ENCODE data around the gene ZAR1L. TPM values are rescaled to one million over a fixed set of nuclear protein-coding genes. Genes with fewer than 3 reads are reported as not detected.

Gene ZAR1L
- total and polyA plus RNA-seq, 4 donors: not detected

- Histone ChIP-seq H3K27ac (ENCODE audit: low read depth in 1 of 2, low read length in 2 of 2) (no peak overlapping the region), H3K4me1 (ENCODE audit: control insufficient read depth in 4 of 4, insufficient read depth in 4 of 4, low read length in 3 of 4) (peaks cover 3 to 22% (median 7%) of the 10 kb centered on the region in 4 donors), H3K27me3 (ENCODE audit: control insufficient read depth in 4 of 4, insufficient read depth in 4 of 4, low read length in 3 of 4) (no peaks in the 10 kb centered on the region), H3K36me3 (ENCODE audit: control insufficient read depth in 4 of 4, insufficient read depth in 3 of 4, low read depth in 1 of 4, low read length in 3 of 4) (peaks cover 0 to 39% (median 16%) of the 10 kb centered on the region in 4 donors), H3K4me3 (ENCODE audit: low read depth in 1 of 3, low read length in 3 of 3) (no peak overlapping the region), H3K9me3 (ENCODE audit: control insufficient read depth in 4 of 4, low read length in 3 of 4) (no peaks in the 10 kb centered on the region), H3K9ac (ENCODE audit: low read depth in 1 of 2, low read length in 2 of 2) (no peak overlapping the region)
- WGBS: 95% methylated on average over 1 of the region's 1 CpG
- TF ChIP-seq CTCF (IDR thresholded peaks at IDR 0.05; ENCODE audit: low read depth, low read length, missing input control): no peak
- no peak for TF ChIP-seq RXRA (IDR thresholded peaks at IDR 0.05)
- TF ChIP-seq JUND (IDR thresholded peaks at IDR 0.05): no peak
- no peak for TF ChIP-seq YY1 (IDR thresholded peaks at IDR 0.05)
- TF ChIP-seq FOXA2 (IDR thresholded peaks at IDR 0.05): no peak
- no peak for TF ChIP-seq GABPA (IDR thresholded peaks at IDR 0.05 in 1 of 2, conservative IDR thresholded peaks at IDR 0.05 in 1 of 2)
- TF ChIP-seq NR2F2 (IDR thresholded peaks at IDR 0.05): no peak
- TF ChIP-seq HNF4A (conservative IDR thresholded peaks at IDR 0.05): no peak
- no peak for TF ChIP-seq RAD21 (IDR thresholded peaks at IDR 0.05)
- no peak for TF ChIP-seq ZBTB33 (IDR thresholded peaks at IDR 0.05)
- no peak for TF ChIP-seq SP1 (IDR thresholded peaks at IDR 0.05)
- TF ChIP-seq MAX (IDR thresholded peaks at IDR 0.05): no peak
- TF ChIP-seq EGR1 (IDR thresholded peaks at IDR 0.05; ENCODE audit: low read depth in 2 of 2): no peak
- no peak for TF ChIP-seq ATF3 (IDR thresholded peaks at IDR 0.05)
- no peak for TF ChIP-seq TAF1 (conservative IDR thresholded peaks at IDR 0.05)
- no peak for TF ChIP-seq HNF4G (IDR thresholded peaks at IDR 0.05)
- TF ChIP-seq REST (IDR thresholded peaks at IDR 0.05): no peak
- no peak for TF ChIP-seq FOXA1 (IDR thresholded peaks at IDR 0.05)
- no peak for DNase-seq (ENCODE audit: low spot score)
Observed at GRCh38 chr13:32262619-32263018, 52.5 kb downstream of the ZAR1L start.
